Gastrocnemius medialis (tissue), 4 donors: ENCODE data around the gene G6PD. TPM values are rescaled to one million over a fixed set of nuclear protein-coding genes. Genes with fewer than 3 reads are reported as not detected.

Experiments
- ATAC-seq, 2 donors: fragments of 150-250 bp; one replicate each; pipeline ENCODE4 v1.9.1; 2016
- DNase-seq, 2 donors: peaks; one replicate each; pipeline ENCODE4 v3.0.0-alpha.2; 2019
- H3K27ac ChIP-seq, 4 donors: fragments of 200-600 bp; sonication (generic); 1 replicate in 1 of 4; 2 replicates in 3 of 4; pipeline ENCODE4 v1.5.1; 2016 to 2018; ENCODE audit warnings: mild to moderate bottlenecking in 2 of 4, moderate library complexity in 1 of 4
- H3K27me3 ChIP-seq, 3 donors: fragments of 200-600 bp; sonication (generic) in 2 of 3; 1 replicate in 1 of 3; 2 replicates in 2 of 3; pipeline versions ENCODE4 v1.5.1 to v1.6.0; 2016 to 2019; ENCODE audit warnings: mild to moderate bottlenecking in 1 of 3, moderate library complexity in 1 of 3
- H3K36me3 ChIP-seq, 2 donors: fragments of 200-600 bp; sonication (generic) in 1 of 2; one replicate each; pipeline ENCODE4 v1.5.1; 2017 to 2018
- H3K4me1 ChIP-seq, 2 donors: fragments of 200-600 bp; sonication (generic) in 1 of 2; one replicate each; pipeline ENCODE4 v1.5.1; 2016 to 2017; ENCODE audit warnings: mild to moderate bottlenecking in 2 of 2
- H3K4me3 ChIP-seq, 4 donors: fragments of 200-600 bp; sonication (generic) in 3 of 4; 1 replicate in 1 of 4; 2 replicates in 3 of 4; pipeline ENCODE4 v1.5.1; 2016 to 2019; ENCODE audit warnings: mild to moderate bottlenecking in 2 of 4
- H3K9me3 ChIP-seq, 3 donors: fragments of 200-600 bp; sonication (generic) in 2 of 3; 1 replicate in 1 of 3; 2 replicates in 2 of 3; pipeline ENCODE4 v1.5.1; 2016 to 2019
- POLR2A ChIP-seq, 2 donors: fragments of 450-650 bp; IDR thresholded peaks; one replicate each; pipeline ENCODE4 v1.6.1; 2017; ENCODE audit warnings: antibody characterized with exemption in 2 of 2, mild to moderate bottlenecking in 2 of 2, moderate library complexity in 2 of 2
- in situ Hi-C, 4 donors: fragments of 200-750 bp; cut with MboI; loops; one replicate each; pipeline versions ENCODE4 v1.15.0 to v1.8.0; 2017; ENCODE audit warnings: low sequenced_read_pairs in 4 of 4
- intact Hi-C: fragments of 100-400 bp; cut with DNase I; formaldehyde crosslinking; loops from one replicate; pipeline ENCODE4 v1.15.1; 2023; ENCODE audit warnings: low total_unique reads
- total RNA-seq, 4 donors: library from RNA; depleted of rRNA; stranded (reverse); fragments of >200 nt; gene quantifications; one replicate each; pipeline versions ENCODE4 v1.1.0 to v1.2.3, GENCODE V29; 2016
- TF ChIP-seq, protein P1 (sequence below), 5 experiments: fragments of 450-650 bp in 3 of 5; fragments of 200-600 bp in 2 of 5; sonication (generic) in 2 of 5; IDR thresholded peaks in 4 of 5; conservative IDR thresholded peaks in 1 of 5; 1 replicate in 4 of 5; 2 replicates in 1 of 5; pipeline ENCODE4 v1.5.1; 2016 to 2019; ENCODE audit warnings: antibody characterized with exemption in 5 of 5, mild to moderate bottlenecking in 3 of 5, moderate library complexity in 3 of 5

Gene G6PD
- total RNA-seq, 4 donors from 2014 or later, result 1.5 to 23.9 (median 7.6) TPM

DNA sequence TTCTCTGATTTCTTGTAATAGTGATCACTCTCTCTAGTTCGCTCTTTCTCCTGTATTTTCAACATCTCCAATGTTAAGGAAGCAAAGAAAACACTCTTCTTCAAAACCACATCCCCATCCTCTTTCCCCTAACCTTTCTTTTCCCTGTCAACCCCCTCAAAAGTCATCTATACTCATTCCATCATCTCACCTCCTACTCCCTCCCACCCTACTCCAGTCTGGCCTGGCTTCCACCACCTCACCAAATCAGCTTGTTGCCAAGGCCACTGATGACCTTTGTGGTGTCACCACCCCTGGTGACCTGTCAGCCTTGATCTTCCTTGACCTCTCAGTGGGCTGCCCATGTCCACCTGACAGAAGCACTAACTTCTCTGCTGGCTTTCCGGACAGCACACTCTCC lies 32.9 kb downstream of the G6PD start:
- H3K4me3 ChIP-seq, result no peak overlapping the region
- DNase-seq (no peak), ATAC-seq (no peak)
- peaks cover 0 to 12% of the 10 kb centered on the region in 2 donors for H3K4me1 ChIP-seq
- in situ Hi-C loops, result no loop called here
- intact Hi-C loops, result loop anchor here (10.0 kb wide), 1 partner anchor 589 kb away; the partner anchor contains the start of gene ARHGAP4
- H3K9me3 ChIP-seq, result no peaks in the 10 kb centered on the region
- H3K27me3 ChIP-seq, result no peaks in the 10 kb centered on the region
- no peak overlapping the region for H3K27ac ChIP-seq
- TF ChIP-seq POLR2A (IDR thresholded peaks at IDR 0.05), result no peak
- TF ChIP-seq, protein P1, sequence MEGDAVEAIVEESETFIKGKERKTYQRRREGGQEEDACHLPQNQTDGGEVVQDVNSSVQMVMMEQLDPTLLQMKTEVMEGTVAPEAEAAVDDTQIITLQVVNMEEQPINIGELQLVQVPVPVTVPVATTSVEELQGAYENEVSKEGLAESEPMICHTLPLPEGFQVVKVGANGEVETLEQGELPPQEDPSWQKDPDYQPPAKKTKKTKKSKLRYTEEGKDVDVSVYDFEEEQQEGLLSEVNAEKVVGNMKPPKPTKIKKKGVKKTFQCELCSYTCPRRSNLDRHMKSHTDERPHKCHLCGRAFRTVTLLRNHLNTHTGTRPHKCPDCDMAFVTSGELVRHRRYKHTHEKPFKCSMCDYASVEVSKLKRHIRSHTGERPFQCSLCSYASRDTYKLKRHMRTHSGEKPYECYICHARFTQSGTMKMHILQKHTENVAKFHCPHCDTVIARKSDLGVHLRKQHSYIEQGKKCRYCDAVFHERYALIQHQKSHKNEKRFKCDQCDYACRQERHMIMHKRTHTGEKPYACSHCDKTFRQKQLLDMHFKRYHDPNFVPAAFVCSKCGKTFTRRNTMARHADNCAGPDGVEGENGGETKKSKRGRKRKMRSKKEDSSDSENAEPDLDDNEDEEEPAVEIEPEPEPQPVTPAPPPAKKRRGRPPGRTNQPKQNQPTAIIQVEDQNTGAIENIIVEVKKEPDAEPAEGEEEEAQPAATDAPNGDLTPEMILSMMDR (IDR thresholded peaks at IDR 0.05 in 4 of 5, conservative IDR thresholded peaks at IDR 0.05 in 1 of 5), result no peak
- H3K36me3 ChIP-seq, result no peaks in the 10 kb centered on the region

DNA sequence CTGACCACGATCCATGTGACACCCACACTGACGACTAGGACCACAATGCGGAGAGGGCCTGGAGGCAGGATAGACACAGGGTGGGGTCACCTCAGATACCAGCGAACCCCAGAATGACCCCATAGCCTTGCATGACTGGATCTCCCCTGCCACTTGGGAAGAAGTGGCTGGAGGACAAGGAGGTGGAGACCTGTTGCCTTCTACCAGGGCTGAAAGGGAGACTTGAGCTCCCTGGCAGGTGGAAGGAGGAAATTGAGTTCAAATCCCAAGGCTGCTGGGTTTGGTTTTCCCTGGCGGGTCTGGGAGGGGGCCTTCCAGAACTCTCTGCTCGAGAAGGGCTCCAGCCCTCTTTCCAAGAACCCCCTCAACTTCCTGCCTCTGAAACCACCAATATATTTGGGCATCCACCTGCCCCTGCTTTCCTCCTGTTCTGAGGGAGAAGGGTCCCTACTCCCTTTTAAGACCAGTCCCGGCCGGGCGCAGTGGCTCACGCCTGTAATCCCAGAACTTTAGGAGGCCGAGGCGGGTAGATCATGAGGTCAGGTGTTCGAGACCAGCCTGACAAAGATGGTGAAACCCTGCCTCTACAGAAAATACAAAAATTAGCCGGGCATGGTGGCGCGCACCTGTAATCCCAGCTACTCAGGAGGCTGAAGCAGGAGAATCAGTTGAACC lies 33.6 kb downstream of the G6PD start:
- intact Hi-C loops (loop anchor here (10.0 kb wide), 1 partner anchor 588 kb away; the partner anchor contains the start of gene ARHGAP4), in situ Hi-C loops (no loop called here)
- Histone ChIP-seq H3K4me3 (no peak overlapping the region), H3K9me3 (no peaks in the 10 kb centered on the region), H3K27ac (no peak overlapping the region), H3K36me3 (no peaks in the 10 kb centered on the region), H3K27me3 (no peaks in the 10 kb centered on the region), H3K4me1 (peaks cover 0 to 12% of the 10 kb centered on the region in 2 donors)
- DNase-seq (no peak), ATAC-seq (no peak)
- TF ChIP-seq, protein P1 (IDR thresholded peaks at IDR 0.05 in 4 of 5, conservative IDR thresholded peaks at IDR 0.05 in 1 of 5), result no peak
- no peak for TF ChIP-seq POLR2A (IDR thresholded peaks at IDR 0.05)

- Histone ChIP-seq H3K4me3 (no peak overlapping the region), H3K36me3 (no peaks in the 10 kb centered on the region), H3K9me3 (no peaks in the 10 kb centered on the region), H3K27ac (no peak overlapping the region), H3K27me3 (no peaks in the 10 kb centered on the region), H3K4me1 (peaks cover 0 to 9% of the 10 kb centered on the region in 2 donors)
- no peak for ATAC-seq
- in situ Hi-C loops (no loop called here), intact Hi-C loops (loop anchor here (10.0 kb wide), 1 partner anchor 587 kb away; the partner anchor contains the start of gene ARHGAP4)
- TF ChIP-seq, protein P1 (IDR thresholded peaks at IDR 0.05 in 4 of 5, conservative IDR thresholded peaks at IDR 0.05 in 1 of 5), result no peak
- no peak for TF ChIP-seq POLR2A (IDR thresholded peaks at IDR 0.05)
- DNase-seq, result no peak
Observed at GRCh38 chrX:154511761-154512160, 34.9 kb downstream of the G6PD start.

DNA sequence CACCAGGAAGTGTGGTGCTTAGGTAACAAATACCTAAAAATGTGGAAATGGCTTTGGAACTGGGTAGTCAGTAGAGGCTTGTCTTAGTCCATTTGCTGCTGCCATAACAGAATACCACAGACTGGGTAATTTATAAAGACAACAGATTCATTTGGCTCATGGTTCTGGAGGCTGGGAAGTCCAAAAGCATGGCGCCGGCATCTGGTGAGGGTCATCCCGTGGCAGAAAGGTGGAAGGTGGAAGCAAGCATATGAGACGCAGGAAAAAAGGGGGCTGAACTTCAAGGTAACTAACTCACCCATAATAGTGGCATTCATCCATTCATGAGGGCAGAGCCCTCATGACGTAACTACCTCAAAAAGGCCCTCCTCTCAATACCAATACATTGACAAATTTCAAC lies 37.2 kb downstream of the G6PD start:
- no peak for ATAC-seq

More for the DNA sequence above, 37.2 kb downstream of the G6PD start:
- Histone ChIP-seq H3K27me3 (no peaks in the 10 kb centered on the region), H3K27ac (no peak overlapping the region), H3K4me1 (no peaks in the 10 kb centered on the region), H3K36me3 (peaks cover 0 to 4% of the 10 kb centered on the region in 2 donors), H3K9me3 (no peaks in the 10 kb centered on the region), H3K4me3 (no peak overlapping the region)
- no peak for TF ChIP-seq POLR2A (IDR thresholded peaks at IDR 0.05)
- TF ChIP-seq, protein P1 (IDR thresholded peaks at IDR 0.05 in 4 of 5, conservative IDR thresholded peaks at IDR 0.05 in 1 of 5), result no peak
- in situ Hi-C loops, result no loop called here
- intact Hi-C loops, result no loop called here
- DNase-seq, result no peak
